ENCODE data around the gene NFKBIA.

The NFKBIA gene

DNA sequence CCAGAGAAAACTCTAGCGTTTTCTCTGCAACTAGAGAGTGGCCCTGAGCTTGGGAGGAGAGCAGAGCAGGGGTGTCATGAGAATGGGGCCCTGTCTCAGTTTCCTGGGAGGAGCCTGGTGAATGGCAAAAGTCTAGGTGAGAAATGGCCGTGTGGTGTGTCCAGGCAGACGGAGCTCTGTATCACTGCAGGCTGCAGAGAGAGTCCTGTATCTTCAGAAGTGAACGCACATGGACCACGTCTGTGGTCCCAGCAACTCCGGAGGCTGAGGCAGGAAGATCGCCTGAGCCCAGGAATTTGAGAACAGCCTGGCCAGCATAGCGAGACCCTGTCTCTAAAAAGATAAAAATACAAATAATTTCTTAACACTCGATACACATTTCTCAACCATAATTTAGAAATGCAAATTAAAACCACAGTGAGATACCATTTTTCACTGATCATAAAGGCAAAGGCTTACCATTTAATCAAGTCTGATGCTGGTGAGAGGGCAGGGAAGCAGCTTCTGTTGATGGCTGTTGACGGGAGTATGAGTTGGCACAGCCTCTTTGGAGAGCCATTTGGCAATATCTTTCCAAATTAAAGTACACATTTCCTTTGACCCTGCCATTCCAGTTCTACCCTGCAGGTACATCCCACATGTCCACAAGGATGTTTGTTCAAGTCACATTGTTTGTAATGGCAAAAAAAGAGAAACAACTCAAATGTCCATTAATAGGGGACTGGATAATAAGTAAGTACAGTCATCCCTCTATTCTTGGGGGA is 51.0 kb downstream of the NFKBIA start:
- Histone ChIP-seq H3K36me3 (ENCODE audit: control insufficient read depth, insufficient read depth, low read length) (no peaks in the 10 kb centered on the region), H3K4me1 (ENCODE audit: control insufficient read depth, insufficient read depth, low read length) (peaks cover 5% of the 10 kb centered on the region), H3K4me3 (ENCODE audit: low read length) (no peak overlapping the region), H3K27me3 (ENCODE audit: control insufficient read depth, insufficient read depth, low read length) (no peaks in the 10 kb centered on the region), H3K9me3 (ENCODE audit: control insufficient read depth, insufficient read depth, low read length) (no peaks in the 10 kb centered on the region), H3K27ac (ENCODE audit: low read length) (no peak overlapping the region)
- no peak for DNase-seq (ENCODE audit: low read depth, low spot score)
- WGBS (ENCODE audit: insufficient coverage, insufficient read length) = no CpG with 5 or more reads among the region's 10 CpGs

DNA sequence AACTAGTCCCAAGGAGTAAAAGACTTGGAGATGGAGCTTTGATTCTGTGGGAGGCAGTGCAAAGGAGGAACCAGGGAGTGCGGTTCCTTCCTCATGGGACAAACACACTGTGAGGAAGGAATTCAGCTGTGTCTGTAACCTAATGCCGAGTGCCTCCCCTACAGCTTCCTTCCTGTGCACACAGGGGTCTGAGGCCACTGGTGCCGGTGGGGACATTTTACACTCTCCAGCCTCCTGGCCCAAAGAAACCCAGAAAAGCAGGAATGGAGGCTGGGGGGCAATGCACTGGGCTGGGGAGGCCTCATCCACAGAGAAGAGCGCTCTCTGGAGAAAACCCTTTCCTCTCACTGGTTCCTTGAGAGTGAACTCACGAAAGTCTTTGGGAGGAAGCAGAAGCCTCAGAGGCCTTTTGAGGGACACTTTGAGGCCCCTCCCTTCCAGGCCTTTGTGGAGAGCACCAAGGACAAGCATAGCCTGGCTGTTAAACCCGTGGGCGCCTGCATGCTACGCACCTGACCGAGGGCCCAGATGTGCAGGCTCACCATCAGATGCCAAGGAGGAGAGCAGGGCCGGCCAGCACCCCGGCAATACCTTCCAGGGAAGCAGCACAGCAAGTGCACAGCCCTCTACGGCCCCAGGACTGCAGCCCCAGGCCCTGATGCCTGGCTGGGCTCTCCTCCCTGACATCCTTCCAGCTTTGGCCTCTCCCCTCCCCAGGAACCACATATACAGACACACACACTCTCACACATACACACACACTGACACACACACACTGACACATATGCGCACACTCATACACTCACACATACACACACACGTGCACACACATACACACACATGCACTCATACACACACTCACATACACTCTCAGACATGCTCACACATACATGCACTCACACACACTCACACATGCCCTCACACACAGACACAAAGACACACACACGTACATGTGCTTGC is 52.0 kb downstream of the NFKBIA start:
- 100% methylated on average over 2 of the region's 15 CpGs for WGBS (ENCODE audit: insufficient coverage, insufficient read length)
- H3K36me3 ChIP-seq (ENCODE audit: control insufficient read depth, insufficient read depth, low read length) = no peaks in the 10 kb centered on the region
- no peak for DNase-seq (ENCODE audit: low read depth, low spot score)
- peaks cover 5% of the 10 kb centered on the region for H3K4me1 ChIP-seq (ENCODE audit: control insufficient read depth, insufficient read depth, low read length)
- H3K27ac ChIP-seq (ENCODE audit: low read length) = no peak overlapping the region
- H3K9me3 ChIP-seq (ENCODE audit: control insufficient read depth, insufficient read depth, low read length) = no peaks in the 10 kb centered on the region
- H3K27me3 ChIP-seq (ENCODE audit: control insufficient read depth, insufficient read depth, low read length) = no peaks in the 10 kb centered on the region
- H3K4me3 ChIP-seq (ENCODE audit: low read length) = no peak overlapping the region

DNA sequence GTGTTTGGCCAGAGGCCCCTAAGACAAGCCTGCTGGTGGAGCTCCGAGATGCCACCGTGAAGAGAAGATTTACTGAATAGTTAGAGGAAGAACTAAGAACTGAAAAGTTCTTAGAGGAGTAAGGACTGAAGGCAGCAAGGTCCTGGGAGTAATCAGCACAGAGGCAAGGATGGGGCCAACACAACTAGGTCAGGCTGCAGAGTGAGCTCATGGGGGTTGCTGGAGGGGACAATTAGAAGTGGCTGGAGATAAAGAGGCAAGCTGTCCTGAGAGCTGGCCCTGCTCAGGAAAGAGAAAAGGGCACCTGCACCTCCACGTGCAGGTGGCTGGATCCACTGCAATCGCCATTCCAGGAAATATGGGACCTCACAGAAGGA is 52.7 kb downstream of the NFKBIA start:
- Histone ChIP-seq H3K4me1 (ENCODE audit: control insufficient read depth, insufficient read depth, low read length) (peaks cover 8% of the 10 kb centered on the region), H3K27ac (ENCODE audit: low read length) (no peak overlapping the region)

More for the DNA sequence above, 52.7 kb downstream of the NFKBIA start:
- no peaks in the 10 kb centered on the region for H3K27me3 ChIP-seq (ENCODE audit: control insufficient read depth, insufficient read depth, low read length)
- DNase-seq (ENCODE audit: low read depth, low spot score) = no peak
- no CpG with 5 or more reads among the region's 4 CpGs for WGBS (ENCODE audit: insufficient coverage, insufficient read length)
- no peaks in the 10 kb centered on the region for H3K36me3 ChIP-seq (ENCODE audit: control insufficient read depth, insufficient read depth, low read length)
- H3K9me3 ChIP-seq (ENCODE audit: control insufficient read depth, insufficient read depth, low read length) = no peaks in the 10 kb centered on the region
- H3K4me3 ChIP-seq (ENCODE audit: low read length) = no peak overlapping the region
